A549 (cell line): Measurements from ENCODE around the gene LRP3. TPM values are rescaled to one million over a fixed set of nuclear protein-coding genes. Genes with fewer than 3 reads are reported as not detected.

Experiments used
- ATAC-seq, 2 experiments: fragments of 200-7000 bp in 1 of 2; fragments of >200 bp in 1 of 2; cut with Nextera tagmentation in 1 of 2; cut with Tn5 transposase in 1 of 2; 3 replicates each; pipeline versions ENCODE4 v1.8.0 to v1.9.1; 2018 to 2020; ENCODE audit warnings: mild to moderate bottlenecking in 1 of 2, moderate library complexity in 1 of 2
- CTCF ChIA-PET: fragments of 300-600 bp; sonication (Branson Sonifier 250); formaldehyde crosslinking; extraction: SDS; loops from one replicate; lab custom pipeline; 2021; ENCODE audit warnings: antibody characterized with exemption, inconsistent platforms; lab: Yijun Ruan, JAX
- POLR2A ChIA-PET: fragments of 350-600 bp; formaldehyde crosslinking; extraction: SDS; loops from one replicate; lab custom pipeline; 2021; ENCODE audit warnings: antibody characterized with exemption, inconsistent platforms; lab: Yijun Ruan, JAX
- DNase-seq, 2 experiments: peaks; one replicate each; pipeline versions ENCODE4 v3.0.0 to v3.0.0-alpha.2; 2011 to 2016; ENCODE audit warnings: low read depth in 1 of 2, low spot score in 1 of 2
- FAIRE-seq: peaks from 2 replicates; lab custom pipeline; 2011; peaks lifted over from hg19 to GRCh38; lab: Jason Lieb, UNC
- H3K27ac ChIP-seq, 2 experiments: fragments of >200 bp; sonication (Bioruptor Twin); formaldehyde crosslinking; 3 replicates each; pipeline ENCODE4 v1.5.1; 2016 to 2017
- H3K4me1 ChIP-seq: fragments of >200 bp; sonication (Bioruptor Twin); formaldehyde crosslinking; 3 replicates; pipeline ENCODE4 v1.6.1; 2016
- H3K4me2 ChIP-seq: fragments of >200 bp; sonication (Bioruptor Twin); formaldehyde crosslinking; 3 replicates; pipeline ENCODE4 v1.6.1; 2016
- H3K4me3 ChIP-seq: fragments of >200 bp; sonication (Bioruptor Twin); formaldehyde crosslinking; 3 replicates; pipeline ENCODE4 v1.5.1; 2016
- H3K9me3 ChIP-seq: fragments of >200 bp; sonication (Bioruptor Twin); formaldehyde crosslinking; 3 replicates; pipeline ENCODE4 v1.6.1; 2016
- CBX2 ChIP-seq: fragments of 200-600 bp; sonication (generic); IDR thresholded peaks from 2 replicates; pipeline ENCODE4 v1.6.1; 2016; ENCODE audit warnings: low read depth, mild to moderate bottlenecking, borderline replicate concordance
- HOXA7 ChIP-seq: fragments of 250-450 bp; sonication (Bioruptor Pico); IDR thresholded peaks from 2 replicates; pipeline ENCODE4 v1.5.0; 2020; ENCODE audit warnings: mild to moderate bottlenecking, moderate library complexity
- HOXB13 ChIP-seq: fragments of 250-450 bp; sonication (Bioruptor Pico); IDR thresholded peaks from 2 replicates; pipeline ENCODE4 v1.5.0; 2020; ENCODE audit warnings: low read depth, mild to moderate bottlenecking, moderate library complexity
- POLR2A ChIP-seq: IDR thresholded peaks from 2 replicates; pipeline ENCODE4 v1.6.1; 2012; ENCODE audit warnings: mild to moderate bottlenecking, low read length
- POLR2AphosphoS2 ChIP-seq: conservative IDR thresholded peaks from 2 replicates; pipeline ENCODE4 v1.6.1; 2012; ENCODE audit warnings: low read length, improper control_type of control experiment, inconsistent platforms
- RAD21 ChIP-seq, 2 experiments: fragments of >200 bp in 1 of 2; sonication (Bioruptor Twin) in 1 of 2; formaldehyde crosslinking in 1 of 2; IDR thresholded peaks in 1 of 2; conservative IDR thresholded peaks in 1 of 2; 2 replicates in 1 of 2; 3 replicates in 1 of 2; pipeline ENCODE4 v1.6.1; 2012 to 2018; ENCODE audit warnings: inconsistent platforms in 1 of 2
- RCOR1 ChIP-seq: fragments of 150-350 bp; IDR thresholded peaks from 2 replicates; pipeline ENCODE4 v1.6.1; 2014; ENCODE audit warnings: antibody characterized with exemption, low read length, low read depth
- ZSCAN20 ChIP-seq: fragments of 250-450 bp; sonication (Bioruptor Pico); IDR thresholded peaks from 2 replicates; pipeline ENCODE4 v1.8.0; 2022; ENCODE audit warnings: mild to moderate bottlenecking, moderate library complexity
- WGBS: methylation state at CpG from one replicate; pipeline ENCODE4 v1.1.6; 2017; ENCODE audit errors: missing lambda C conversion rate; 5-methylcytosine and 5-hydroxymethylcytosine counted together
- polyA plus RNA-seq, 4 experiments: library from polyadenylated mRNA; depleted of rRNA in 3 of 4; stranded (reverse); fragments of >200 nt; fragmentation: RNase III in 1 of 4; extraction: RNeasy Plus Mini Kit Qiagen cat#74134 plus additional on column Dnase treatment in 1 of 4; gene quantifications; 2 replicates in 3 of 4; 3 replicates in 1 of 4; pipeline ENCODE4 v1.2.3, GENCODE V29; 2011 to 2017
- TF ChIP-seq, protein P1 (sequence below): fragments of >200 bp; sonication (Bioruptor Twin); formaldehyde crosslinking; IDR thresholded peaks from 3 replicates; pipeline ENCODE4 v1.5.1; 2016
- TF ChIP-seq, protein P2 (sequence below): IDR thresholded peaks from 2 replicates; pipeline ENCODE4 v1.6.1; 2012; ENCODE audit warnings: low read depth, borderline replicate concordance
- TF ChIP-seq, protein P3 (sequence below): fragments of >200 bp; sonication (Bioruptor Twin); formaldehyde crosslinking; IDR thresholded peaks from 2 replicates; pipeline ENCODE4 v1.6.1; 2016
- TF ChIP-seq, protein P4 (sequence below): fragments of >200 bp; sonication (Bioruptor Twin); formaldehyde crosslinking; IDR thresholded peaks from 3 replicates; pipeline ENCODE4 v1.6.1; 2016
- TF ChIP-seq, protein P5 (sequence below): fragments of 250-450 bp; sonication (Bioruptor Pico); IDR thresholded peaks from 2 replicates; pipeline ENCODE4 v1.5.0; 2021; ENCODE audit warnings: mild to moderate bottlenecking, moderate library complexity, borderline replicate concordance
- TF ChIP-seq, protein P6 (sequence below): IDR thresholded peaks from 2 replicates; pipeline ENCODE4 v1.6.1; 2012

Gene LRP3
- polyA plus RNA-seq, 2 of the 4 experiments (the other 2 are of a cell fraction) = 10.9 to 25.1 TPM

DNA sequence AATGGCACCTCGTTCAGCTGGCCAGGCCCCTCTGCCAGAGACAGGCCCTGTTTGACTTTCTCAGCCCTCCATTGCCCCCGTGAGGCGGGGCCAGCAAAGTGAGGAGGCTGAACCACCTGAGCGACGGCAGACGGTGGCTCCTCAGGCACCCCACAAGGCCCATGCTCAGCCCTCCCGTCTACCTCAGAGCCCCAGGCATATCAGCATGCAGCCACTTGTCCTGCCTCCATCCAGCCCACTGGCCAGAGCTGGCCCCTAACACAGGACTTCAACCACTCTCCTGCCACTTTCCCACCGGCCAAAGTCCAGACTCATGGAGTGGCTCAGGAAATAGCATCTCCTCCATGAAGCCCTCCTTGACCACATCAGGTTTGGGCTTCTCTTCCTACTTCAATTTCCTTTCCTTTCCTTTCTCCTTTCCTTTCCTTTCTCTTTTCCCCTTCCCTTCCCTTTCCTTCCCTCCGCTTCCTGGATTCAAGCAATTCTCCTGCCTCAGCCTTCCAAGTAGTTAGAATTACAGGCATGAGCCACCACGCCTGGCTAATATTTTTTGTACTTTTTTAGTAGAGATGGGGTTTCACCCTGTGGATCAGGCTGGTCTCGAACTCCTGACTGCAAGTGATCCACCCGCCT, 22.2 kb downstream of the LRP3 start:
- no peaks in the 10 kb centered on the region for H3K4me1 ChIP-seq
- no peak overlapping the region for H3K4me2 ChIP-seq
- H3K9me3 ChIP-seq = no peaks in the 10 kb centered on the region
- TF ChIP-seq, protein P1, sequence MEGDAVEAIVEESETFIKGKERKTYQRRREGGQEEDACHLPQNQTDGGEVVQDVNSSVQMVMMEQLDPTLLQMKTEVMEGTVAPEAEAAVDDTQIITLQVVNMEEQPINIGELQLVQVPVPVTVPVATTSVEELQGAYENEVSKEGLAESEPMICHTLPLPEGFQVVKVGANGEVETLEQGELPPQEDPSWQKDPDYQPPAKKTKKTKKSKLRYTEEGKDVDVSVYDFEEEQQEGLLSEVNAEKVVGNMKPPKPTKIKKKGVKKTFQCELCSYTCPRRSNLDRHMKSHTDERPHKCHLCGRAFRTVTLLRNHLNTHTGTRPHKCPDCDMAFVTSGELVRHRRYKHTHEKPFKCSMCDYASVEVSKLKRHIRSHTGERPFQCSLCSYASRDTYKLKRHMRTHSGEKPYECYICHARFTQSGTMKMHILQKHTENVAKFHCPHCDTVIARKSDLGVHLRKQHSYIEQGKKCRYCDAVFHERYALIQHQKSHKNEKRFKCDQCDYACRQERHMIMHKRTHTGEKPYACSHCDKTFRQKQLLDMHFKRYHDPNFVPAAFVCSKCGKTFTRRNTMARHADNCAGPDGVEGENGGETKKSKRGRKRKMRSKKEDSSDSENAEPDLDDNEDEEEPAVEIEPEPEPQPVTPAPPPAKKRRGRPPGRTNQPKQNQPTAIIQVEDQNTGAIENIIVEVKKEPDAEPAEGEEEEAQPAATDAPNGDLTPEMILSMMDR = no peak
- TF ChIP-seq POLR2A (no peak), HOXB13 (CRISPR knock-in tag) (no peak), HOXA7 (CRISPR knock-in tag) (no peak), RAD21 (conservative IDR thresholded peaks at IDR 0.05 in 1 of 2, IDR thresholded peaks at IDR 0.05 in 1 of 2) (no peak)
- TF ChIP-seq, protein P2, sequence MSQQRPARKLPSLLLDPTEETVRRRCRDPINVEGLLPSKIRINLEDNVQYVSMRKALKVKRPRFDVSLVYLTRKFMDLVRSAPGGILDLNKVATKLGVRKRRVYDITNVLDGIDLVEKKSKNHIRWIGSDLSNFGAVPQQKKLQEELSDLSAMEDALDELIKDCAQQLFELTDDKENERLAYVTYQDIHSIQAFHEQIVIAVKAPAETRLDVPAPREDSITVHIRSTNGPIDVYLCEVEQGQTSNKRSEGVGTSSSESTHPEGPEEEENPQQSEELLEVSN = no peak
- TF ChIP-seq, protein P3, sequence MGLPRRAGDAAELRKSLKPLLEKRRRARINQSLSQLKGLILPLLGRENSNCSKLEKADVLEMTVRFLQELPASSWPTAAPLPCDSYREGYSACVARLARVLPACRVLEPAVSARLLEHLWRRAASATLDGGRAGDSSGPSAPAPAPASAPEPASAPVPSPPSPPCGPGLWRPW = no peak
- 69% methylated on average over 12 of the region's 12 CpGs for WGBS
- H3K27ac ChIP-seq = no peak overlapping the region
- FAIRE-seq (peak; percentile 39), DNase-seq (no peak), ATAC-seq (no peak)
- no peak overlapping the region for H3K4me3 ChIP-seq
- ChIA-PET POLR2A (interaction anchor here (1.1 kb wide), 1 partner anchor 868 kb away, joined by 3 read pairs; no protein-coding TSS in a partner anchor), CTCF (interaction anchor here (0.6 to 6.6 kb wide), 5 partner anchors 11 to 290 kb away, joined by 3 to 39 read pairs (median 7); no protein-coding TSS in a partner anchor)

DNA sequence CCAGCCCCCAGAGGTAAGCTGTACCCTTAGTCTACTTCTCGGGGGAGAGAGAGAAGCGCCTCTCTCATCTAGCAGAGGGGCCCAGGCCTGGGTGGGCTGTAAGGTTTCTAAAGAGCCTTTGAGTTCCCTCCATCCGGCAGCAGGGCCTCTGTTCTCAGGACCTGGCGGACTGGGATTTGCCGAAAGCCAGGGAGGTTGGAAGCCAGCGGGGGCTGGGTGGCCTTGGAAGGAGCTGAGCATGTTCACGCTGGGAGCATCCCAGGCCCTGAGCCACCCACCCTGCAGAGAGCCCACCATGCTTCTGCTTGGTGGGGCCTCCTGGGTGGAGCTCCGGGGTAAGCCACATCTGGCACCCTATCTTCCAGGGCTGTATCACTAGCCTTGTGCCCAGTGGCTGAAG, 23.8 kb downstream of the LRP3 start:
- TF ChIP-seq, protein P4, sequence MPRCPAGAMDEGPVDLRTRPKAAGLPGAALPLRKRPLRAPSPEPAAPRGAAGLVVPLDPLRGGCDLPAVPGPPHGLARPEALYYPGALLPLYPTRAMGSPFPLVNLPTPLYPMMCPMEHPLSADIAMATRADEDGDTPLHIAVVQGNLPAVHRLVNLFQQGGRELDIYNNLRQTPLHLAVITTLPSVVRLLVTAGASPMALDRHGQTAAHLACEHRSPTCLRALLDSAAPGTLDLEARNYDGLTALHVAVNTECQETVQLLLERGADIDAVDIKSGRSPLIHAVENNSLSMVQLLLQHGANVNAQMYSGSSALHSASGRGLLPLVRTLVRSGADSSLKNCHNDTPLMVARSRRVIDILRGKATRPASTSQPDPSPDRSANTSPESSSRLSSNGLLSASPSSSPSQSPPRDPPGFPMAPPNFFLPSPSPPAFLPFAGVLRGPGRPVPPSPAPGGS = no peak
- TF ChIP-seq CBX2 = no peak
- TF ChIP-seq, protein P3 = no peak
- no peak for TF ChIP-seq ZSCAN20 (CRISPR knock-in tag)
- TF ChIP-seq, protein P2 = no peak
- TF ChIP-seq RCOR1 = no peak
- TF ChIP-seq, protein P5, sequence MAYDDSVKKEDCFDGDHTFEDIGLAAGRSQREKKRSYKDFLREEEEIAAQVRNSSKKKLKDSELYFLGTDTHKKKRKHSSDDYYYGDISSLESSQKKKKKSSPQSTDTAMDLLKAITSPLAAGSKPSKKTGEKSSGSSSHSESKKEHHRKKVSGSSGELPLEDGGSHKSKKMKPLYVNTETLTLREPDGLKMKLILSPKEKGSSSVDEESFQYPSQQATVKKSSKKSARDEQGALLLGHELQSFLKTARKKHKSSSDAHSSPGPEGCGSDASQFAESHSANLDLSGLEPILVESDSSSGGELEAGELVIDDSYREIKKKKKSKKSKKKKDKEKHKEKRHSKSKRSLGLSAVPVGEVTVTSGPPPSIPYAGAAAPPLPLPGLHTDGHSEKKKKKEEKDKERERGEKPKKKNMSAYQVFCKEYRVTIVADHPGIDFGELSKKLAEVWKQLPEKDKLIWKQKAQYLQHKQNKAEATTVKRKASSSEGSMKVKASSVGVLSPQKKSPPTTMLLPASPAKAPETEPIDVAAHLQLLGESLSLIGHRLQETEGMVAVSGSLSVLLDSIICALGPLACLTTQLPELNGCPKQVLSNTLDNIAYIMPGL (CRISPR knock-in tag) = no peak
- no peak for TF ChIP-seq POLR2AphosphoS2
- TF ChIP-seq, protein P6, sequence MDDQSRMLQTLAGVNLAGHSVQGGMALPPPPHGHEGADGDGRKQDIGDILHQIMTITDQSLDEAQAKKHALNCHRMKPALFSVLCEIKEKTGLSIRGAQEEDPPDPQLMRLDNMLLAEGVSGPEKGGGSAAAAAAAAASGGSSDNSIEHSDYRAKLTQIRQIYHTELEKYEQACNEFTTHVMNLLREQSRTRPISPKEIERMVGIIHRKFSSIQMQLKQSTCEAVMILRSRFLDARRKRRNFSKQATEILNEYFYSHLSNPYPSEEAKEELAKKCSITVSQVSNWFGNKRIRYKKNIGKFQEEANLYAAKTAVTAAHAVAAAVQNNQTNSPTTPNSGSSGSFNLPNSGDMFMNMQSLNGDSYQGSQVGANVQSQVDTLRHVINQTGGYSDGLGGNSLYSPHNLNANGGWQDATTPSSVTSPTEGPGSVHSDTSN = no peak
- FAIRE-seq (no peak), ATAC-seq (no peak), DNase-seq (no peak)
- CTCF ChIA-PET = interaction anchor here (0.7 to 6.6 kb wide), 9 partner anchors 10 to 198 kb away, joined by 3 to 39 read pairs (median 3); no protein-coding TSS in a partner anchor
- H3K27ac ChIP-seq = no peak overlapping the region
- no peak overlapping the region for H3K4me3 ChIP-seq
- WGBS = 81% methylated on average over 8 of the region's 8 CpGs
- POLR2A ChIA-PET = interaction anchor here (0.6 kb wide), 1 partner anchor 909 kb away, joined by 3 read pairs; no protein-coding TSS in a partner anchor
- no peaks in the 10 kb centered on the region for H3K9me3 ChIP-seq
- H3K4me1 ChIP-seq = 0 out of 3 replicates have a peak, but pooled peaks cover 5% of the 10 kb centered on the region
- H3K4me2 ChIP-seq = no peak overlapping the region
